ENCODE measurements around the gene MYO1F. TPM values are rescaled to one million over a fixed set of nuclear protein-coding genes. Genes with fewer than 3 reads are reported as not detected.
A peak's percentile ranks its signal among the peaks of the same experiment; 100 is the strongest.

The MYO1F gene
- total and polyA plus RNA-seq, 2 of the 13 experiments (the other 11 are each of a cell fraction or from before 2014, with no cell fraction given), result 0.09 to 0.13 TPM

DNA sequence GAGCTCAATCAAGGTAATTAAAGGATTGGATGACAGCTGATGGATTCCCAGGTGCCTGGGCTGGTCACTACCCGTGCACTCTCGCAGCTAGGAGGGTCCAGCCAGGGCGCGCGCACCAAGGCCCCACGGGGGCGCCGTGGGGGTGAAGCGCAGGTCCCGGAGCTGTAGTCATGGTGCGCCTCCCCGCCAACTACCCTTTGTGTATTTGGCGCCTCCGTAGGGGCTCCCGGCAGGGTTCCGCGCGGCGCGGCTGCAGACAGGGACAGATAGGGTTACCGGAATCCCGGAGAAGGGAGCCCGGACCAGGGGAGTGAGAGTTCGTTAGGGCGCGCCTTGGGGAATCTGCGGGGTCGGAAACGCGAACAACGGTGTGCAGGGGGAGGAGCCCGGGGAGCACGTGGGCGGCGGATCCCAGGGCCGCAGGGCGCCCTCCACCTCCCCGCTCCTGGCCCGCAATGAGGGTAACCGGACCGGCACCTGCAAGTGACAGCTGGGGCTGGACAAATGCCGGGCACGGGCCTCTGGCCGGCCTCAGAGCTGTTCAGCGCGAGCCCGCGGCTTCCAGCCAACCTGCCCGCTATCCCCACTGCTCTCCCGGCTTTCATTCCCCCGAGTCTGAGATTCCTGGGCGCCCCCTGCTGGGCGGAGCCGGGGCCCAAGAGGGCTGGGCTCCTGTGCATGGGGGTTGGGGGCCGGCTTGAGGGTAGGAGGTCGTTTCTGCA is 71.4 kb downstream of the MYO1F start (continued):
- TF ChIP-seq CCDC6 (CRISPR knock-in tag; IDR thresholded peaks at IDR 0.05), result peak; percentile 75; the same call in 1 of the 2 replicates
- 0 out of 2 replicates have a peak, but pooled peaks have one; percentile 47 for TF ChIP-seq ZMYM3 (CRISPR knock-in tag; IDR thresholded peaks at IDR 0.05)
- TF ChIP-seq ZNF354B (CRISPR knock-in tag; IDR thresholded peaks at IDR 0.05), result no peak
- TF ChIP-seq, protein P1, sequence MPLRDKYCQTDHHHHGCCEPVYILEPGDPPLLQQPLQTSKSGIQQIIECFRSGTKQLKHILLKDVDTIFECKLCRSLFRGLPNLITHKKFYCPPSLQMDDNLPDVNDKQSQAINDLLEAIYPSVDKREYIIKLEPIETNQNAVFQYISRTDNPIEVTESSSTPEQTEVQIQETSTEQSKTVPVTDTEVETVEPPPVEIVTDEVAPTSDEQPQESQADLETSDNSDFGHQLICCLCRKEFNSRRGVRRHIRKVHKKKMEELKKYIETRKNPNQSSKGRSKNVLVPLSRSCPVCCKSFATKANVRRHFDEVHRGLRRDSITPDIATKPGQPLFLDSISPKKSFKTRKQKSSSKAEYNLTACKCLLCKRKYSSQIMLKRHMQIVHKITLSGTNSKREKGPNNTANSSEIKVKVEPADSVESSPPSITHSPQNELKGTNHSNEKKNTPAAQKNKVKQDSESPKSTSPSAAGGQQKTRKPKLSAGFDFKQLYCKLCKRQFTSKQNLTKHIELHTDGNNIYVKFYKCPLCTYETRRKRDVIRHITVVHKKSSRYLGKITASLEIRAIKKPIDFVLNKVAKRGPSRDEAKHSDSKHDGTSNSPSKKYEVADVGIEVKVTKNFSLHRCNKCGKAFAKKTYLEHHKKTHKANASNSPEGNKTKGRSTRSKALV (CRISPR knock-in tag; IDR thresholded peaks at IDR 0.05), result peak; percentile 91
- peak; percentile 75 for TF ChIP-seq SAP130 (CRISPR knock-in tag; IDR thresholded peaks at IDR 0.05; ENCODE audit: low read depth)
- TF ChIP-seq HNRNPUL1 (IDR thresholded peaks at IDR 0.05; ENCODE audit: low read depth, low read length), result no peak
- TF ChIP-seq, protein P2, sequence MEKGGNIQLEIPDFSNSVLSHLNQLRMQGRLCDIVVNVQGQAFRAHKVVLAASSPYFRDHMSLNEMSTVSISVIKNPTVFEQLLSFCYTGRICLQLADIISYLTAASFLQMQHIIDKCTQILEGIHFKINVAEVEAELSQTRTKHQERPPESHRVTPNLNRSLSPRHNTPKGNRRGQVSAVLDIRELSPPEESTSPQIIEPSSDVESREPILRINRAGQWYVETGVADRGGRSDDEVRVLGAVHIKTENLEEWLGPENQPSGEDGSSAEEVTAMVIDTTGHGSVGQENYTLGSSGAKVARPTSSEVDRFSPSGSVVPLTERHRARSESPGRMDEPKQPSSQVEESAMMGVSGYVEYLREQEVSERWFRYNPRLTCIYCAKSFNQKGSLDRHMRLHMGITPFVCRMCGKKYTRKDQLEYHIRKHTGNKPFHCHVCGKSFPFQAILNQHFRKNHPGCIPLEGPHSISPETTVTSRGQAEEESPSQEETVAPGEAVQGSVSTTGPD (CRISPR knock-in tag; IDR thresholded peaks at IDR 0.05), result no peak
- peak; percentile 45; the same call in 1 of the 2 replicates for TF ChIP-seq YEATS4 (CRISPR knock-in tag; IDR thresholded peaks at IDR 0.05; ENCODE audit: borderline replicate concordance)
- TF ChIP-seq ZNF772 (CRISPR knock-in tag; IDR thresholded peaks at IDR 0.05), result peak; percentile 83
- TF ChIP-seq ZNF501 (CRISPR knock-in tag; IDR thresholded peaks at IDR 0.05), result peak; percentile 82; the same call in 1 of the 2 replicates
- peak; percentile 73 for TF ChIP-seq BORCS8-MEF2B (CRISPR knock-in tag; IDR thresholded peaks at IDR 0.05)
- peak; percentile 67 for TF ChIP-seq ZNF619 (CRISPR knock-in tag; IDR thresholded peaks at IDR 0.05)
- TF ChIP-seq, protein P3, sequence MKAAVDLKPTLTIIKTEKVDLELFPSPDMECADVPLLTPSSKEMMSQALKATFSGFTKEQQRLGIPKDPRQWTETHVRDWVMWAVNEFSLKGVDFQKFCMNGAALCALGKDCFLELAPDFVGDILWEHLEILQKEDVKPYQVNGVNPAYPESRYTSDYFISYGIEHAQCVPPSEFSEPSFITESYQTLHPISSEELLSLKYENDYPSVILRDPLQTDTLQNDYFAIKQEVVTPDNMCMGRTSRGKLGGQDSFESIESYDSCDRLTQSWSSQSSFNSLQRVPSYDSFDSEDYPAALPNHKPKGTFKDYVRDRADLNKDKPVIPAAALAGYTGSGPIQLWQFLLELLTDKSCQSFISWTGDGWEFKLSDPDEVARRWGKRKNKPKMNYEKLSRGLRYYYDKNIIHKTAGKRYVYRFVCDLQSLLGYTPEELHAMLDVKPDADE (CRISPR knock-in tag; IDR thresholded peaks at IDR 0.05), result no peak
- peak; percentile 95 for TF ChIP-seq AGO2 (optimal IDR thresholded peaks at IDR 0.05; ENCODE audit: low read depth, low read length)
- peak; percentile 38; the same call in 1 of the 2 replicates for TF ChIP-seq NRL (CRISPR knock-in tag; IDR thresholded peaks at IDR 0.05; ENCODE audit: borderline replicate concordance)
- peak; percentile 66; the same call in 1 of the 2 replicates for TF ChIP-seq KDM3A (CRISPR knock-in tag; IDR thresholded peaks at IDR 0.05; ENCODE audit: low read depth)
- TF ChIP-seq, protein P4, sequence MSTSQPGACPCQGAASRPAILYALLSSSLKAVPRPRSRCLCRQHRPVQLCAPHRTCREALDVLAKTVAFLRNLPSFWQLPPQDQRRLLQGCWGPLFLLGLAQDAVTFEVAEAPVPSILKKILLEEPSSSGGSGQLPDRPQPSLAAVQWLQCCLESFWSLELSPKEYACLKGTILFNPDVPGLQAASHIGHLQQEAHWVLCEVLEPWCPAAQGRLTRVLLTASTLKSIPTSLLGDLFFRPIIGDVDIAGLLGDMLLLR (CRISPR knock-in tag; IDR thresholded peaks at IDR 0.05), result 0 out of 2 replicates have a peak, but pooled peaks have one; percentile 55
- TF ChIP-seq STAT5B (CRISPR knock-in tag; IDR thresholded peaks at IDR 0.05), result no peak
- TF ChIP-seq SP2 (CRISPR knock-in tag; IDR thresholded peaks at IDR 0.05), result peak; percentile 27; the same call in 1 of the 2 replicates
- peak; percentile 61; the same call in 1 of the 2 replicates for TF ChIP-seq ZIK1 (CRISPR knock-in tag; IDR thresholded peaks at IDR 0.05; ENCODE audit: borderline replicate concordance, low read depth)
- no peak for TF ChIP-seq PAWR (CRISPR knock-in tag; IDR thresholded peaks at IDR 0.05; ENCODE audit: borderline replicate concordance)

All from HepG2 (cell line).